COLO668 (cell line): Measurements from ENCODE around the gene IQCH.
"Not testable (repeated sequence)": the region's sequence is repeated elsewhere in the genome, so short reads cannot be mapped to it uniquely, and the experiment has no call there.

ENCODE experiments used
- DNase-seq: peaks from one replicate; lab custom pipeline; 2025; ENCODE audit not compliant: unreplicated experiment; lab: John Stamatoyannopoulos, UW

Gene IQCH

GRCh38 chr15:67244971-67245478 is 9.6 kb upstream of the IQCH start:
- no peak for DNase-seq

- not testable (repeated sequence) for DNase-seq
Observed at GRCh38 chr15:67246606-67247005, 8.0 kb upstream of the IQCH start.

- no peak for DNase-seq
Observed at GRCh38 chr15:67248011-67248505, 6.5 kb upstream of the IQCH start.

GRCh38 chr15:67249830-67250229 is 4.8 kb upstream of the IQCH start:
- DNase-seq: no peak

GRCh38 chr15:67251318-67251717 is 3.3 kb upstream of the IQCH start:
- DNase-seq: no peak

- no peak for DNase-seq
Observed at GRCh38 chr15:67253101-67253500, 1.5 kb upstream of the IQCH start.

- no peak for DNase-seq
Observed at GRCh38 chr15:67253549-67254237, 893 bp upstream of the IQCH start.

- no peak for DNase-seq
Observed at GRCh38 chr15:67256051-67256450, 1.5 kb downstream of the IQCH start.

GRCh38 chr15:67258412-67258811 is 3.8 kb downstream of the IQCH start:
- DNase-seq: not testable (repeated sequence)

- no peak for DNase-seq
Observed at GRCh38 chr15:67259379-67259778, 4.8 kb downstream of the IQCH start.

- DNase-seq: no peak
Observed at GRCh38 chr15:67259806-67260205, 5.2 kb downstream of the IQCH start.

- DNase-seq: no peak
Observed at GRCh38 chr15:67266870-67267269, 12.3 kb downstream of the IQCH start.

- DNase-seq: no peak
Observed at GRCh38 chr15:67267440-67267839, 12.9 kb downstream of the IQCH start.

GRCh38 chr15:67267951-67268941 is 13.7 kb downstream of the IQCH start:
- no peak for DNase-seq

- no peak for DNase-seq
Observed at GRCh38 chr15:67274236-67274635, 19.6 kb downstream of the IQCH start.

GRCh38 chr15:67276666-67277065 is 22.1 kb downstream of the IQCH start:
- DNase-seq: no peak

- no peak for DNase-seq
Observed at GRCh38 chr15:67280217-67280616, 25.6 kb downstream of the IQCH start.

GRCh38 chr15:67281714-67282113 is 27.1 kb downstream of the IQCH start:
- DNase-seq: no peak

GRCh38 chr15:67285625-67286024 is 31.0 kb downstream of the IQCH start:
- DNase-seq: not testable (repeated sequence)

GRCh38 chr15:67286400-67286799 is 31.8 kb downstream of the IQCH start:
- DNase-seq: not testable (repeated sequence)

- no peak for DNase-seq
Observed at GRCh38 chr15:67290319-67290718, 35.7 kb downstream of the IQCH start.

GRCh38 chr15:67296188-67296587 is 41.6 kb downstream of the IQCH start:
- no peak for DNase-seq
